Ishikawa (cell line): ENCODE results near the gene C19orf44.

Experiments
- CEBPB ChIP-seq: IDR thresholded peaks from 2 replicates; pipeline ENCODE4 v1.6.1; 2012
- CREB1 ChIP-seq: IDR thresholded peaks from 2 replicates; pipeline ENCODE4 v1.6.1; 2012; ENCODE audit warnings: low read depth
- EGR1 ChIP-seq: IDR thresholded peaks from 2 replicates; pipeline ENCODE4 v1.6.1; 2012
- EP300 ChIP-seq: IDR thresholded peaks from 2 replicates; pipeline ENCODE4 v1.6.1; 2012; ENCODE audit warnings: borderline replicate concordance
- FOXM1 ChIP-seq: IDR thresholded peaks from 2 replicates; pipeline ENCODE4 v1.6.1; 2012; ENCODE audit warnings: low read depth, borderline replicate concordance
- NFIC ChIP-seq: IDR thresholded peaks from 2 replicates; pipeline ENCODE4 v1.6.1; 2012
- RAD21 ChIP-seq: IDR thresholded peaks from 2 replicates; pipeline ENCODE4 v1.6.1; 2012; ENCODE audit warnings: low read depth
- TAF1 ChIP-seq: IDR thresholded peaks from 2 replicates; pipeline ENCODE4 v1.6.1; 2012; ENCODE audit warnings: low read depth, mild to moderate bottlenecking
- TCF12 ChIP-seq: IDR thresholded peaks from 2 replicates; pipeline ENCODE4 v1.6.1; 2012; ENCODE audit warnings: low read depth
- TEAD4 ChIP-seq: IDR thresholded peaks from 2 replicates; pipeline ENCODE4 v1.6.1; 2012
- YY1 ChIP-seq: IDR thresholded peaks from 2 replicates; pipeline ENCODE4 v1.6.1; 2012; ENCODE audit warnings: low read depth
- ZBTB7A ChIP-seq: IDR thresholded peaks from 2 replicates; pipeline ENCODE4 v1.6.1; 2012; ENCODE audit warnings: low read depth
- TF ChIP-seq, protein P1 (sequence below): IDR thresholded peaks from 2 replicates; pipeline ENCODE4 v1.6.1; 2012
- TF ChIP-seq, protein P2 (sequence below): IDR thresholded peaks from 2 replicates; pipeline ENCODE4 v1.6.1; 2012; ENCODE audit warnings: low read depth, mild to moderate bottlenecking
- TF ChIP-seq, protein P3 (sequence below): IDR thresholded peaks from 2 replicates; pipeline ENCODE4 v1.6.1; 2012

The C19orf44 gene

DNA sequence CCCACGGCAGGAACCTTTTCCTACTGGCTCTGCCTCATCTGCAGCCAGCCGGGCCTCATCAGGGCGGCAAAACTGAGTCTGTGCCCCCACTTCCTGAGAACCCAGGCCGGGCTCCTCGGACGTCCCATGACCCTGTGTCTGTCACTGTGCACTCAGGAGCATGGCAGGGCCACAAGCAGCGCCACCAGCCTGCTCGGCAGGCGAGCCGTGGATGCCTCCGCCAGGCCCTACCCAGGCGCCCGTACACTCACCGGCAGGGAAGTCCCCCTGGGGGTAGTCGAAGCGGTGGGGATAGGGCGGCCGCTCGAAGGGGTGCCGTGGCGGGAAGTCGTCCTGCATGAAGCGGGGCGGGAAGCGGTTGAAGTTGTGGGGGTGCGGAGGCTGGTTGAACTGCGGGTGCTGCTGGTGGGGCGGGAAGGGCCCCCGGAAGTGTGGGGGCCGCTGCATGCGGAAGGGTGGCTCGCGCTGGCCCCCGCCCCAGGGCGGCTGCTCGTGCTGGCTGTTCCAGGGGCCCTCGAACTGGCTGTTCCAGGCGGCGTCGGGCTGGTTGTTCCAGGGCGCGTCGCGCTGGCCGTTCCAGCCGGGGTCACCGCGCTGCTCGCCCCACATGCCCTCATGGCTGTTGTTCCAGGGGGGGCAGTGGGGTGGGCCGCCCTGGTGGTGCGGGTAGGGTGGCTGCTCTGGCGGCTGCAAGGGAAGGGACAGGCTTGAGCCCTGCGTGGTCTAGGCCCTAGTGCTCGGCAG lies 29.0 kb downstream of the C19orf44 start:
- no peak for TF ChIP-seq EGR1
- TF ChIP-seq, protein P1, sequence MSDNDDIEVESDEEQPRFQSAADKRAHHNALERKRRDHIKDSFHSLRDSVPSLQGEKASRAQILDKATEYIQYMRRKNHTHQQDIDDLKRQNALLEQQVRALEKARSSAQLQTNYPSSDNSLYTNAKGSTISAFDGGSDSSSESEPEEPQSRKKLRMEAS = no peak
- no peak for TF ChIP-seq TEAD4
- TF ChIP-seq, protein P2, sequence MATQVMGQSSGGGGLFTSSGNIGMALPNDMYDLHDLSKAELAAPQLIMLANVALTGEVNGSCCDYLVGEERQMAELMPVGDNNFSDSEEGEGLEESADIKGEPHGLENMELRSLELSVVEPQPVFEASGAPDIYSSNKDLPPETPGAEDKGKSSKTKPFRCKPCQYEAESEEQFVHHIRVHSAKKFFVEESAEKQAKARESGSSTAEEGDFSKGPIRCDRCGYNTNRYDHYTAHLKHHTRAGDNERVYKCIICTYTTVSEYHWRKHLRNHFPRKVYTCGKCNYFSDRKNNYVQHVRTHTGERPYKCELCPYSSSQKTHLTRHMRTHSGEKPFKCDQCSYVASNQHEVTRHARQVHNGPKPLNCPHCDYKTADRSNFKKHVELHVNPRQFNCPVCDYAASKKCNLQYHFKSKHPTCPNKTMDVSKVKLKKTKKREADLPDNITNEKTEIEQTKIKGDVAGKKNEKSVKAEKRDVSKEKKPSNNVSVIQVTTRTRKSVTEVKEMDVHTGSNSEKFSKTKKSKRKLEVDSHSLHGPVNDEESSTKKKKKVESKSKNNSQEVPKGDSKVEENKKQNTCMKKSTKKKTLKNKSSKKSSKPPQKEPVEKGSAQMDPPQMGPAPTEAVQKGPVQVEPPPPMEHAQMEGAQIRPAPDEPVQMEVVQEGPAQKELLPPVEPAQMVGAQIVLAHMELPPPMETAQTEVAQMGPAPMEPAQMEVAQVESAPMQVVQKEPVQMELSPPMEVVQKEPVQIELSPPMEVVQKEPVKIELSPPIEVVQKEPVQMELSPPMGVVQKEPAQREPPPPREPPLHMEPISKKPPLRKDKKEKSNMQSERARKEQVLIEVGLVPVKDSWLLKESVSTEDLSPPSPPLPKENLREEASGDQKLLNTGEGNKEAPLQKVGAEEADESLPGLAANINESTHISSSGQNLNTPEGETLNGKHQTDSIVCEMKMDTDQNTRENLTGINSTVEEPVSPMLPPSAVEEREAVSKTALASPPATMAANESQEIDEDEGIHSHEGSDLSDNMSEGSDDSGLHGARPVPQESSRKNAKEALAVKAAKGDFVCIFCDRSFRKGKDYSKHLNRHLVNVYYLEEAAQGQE = no peak
- no peak for TF ChIP-seq ZBTB7A
- TF ChIP-seq FOXM1 = no peak
- TF ChIP-seq, protein P3, sequence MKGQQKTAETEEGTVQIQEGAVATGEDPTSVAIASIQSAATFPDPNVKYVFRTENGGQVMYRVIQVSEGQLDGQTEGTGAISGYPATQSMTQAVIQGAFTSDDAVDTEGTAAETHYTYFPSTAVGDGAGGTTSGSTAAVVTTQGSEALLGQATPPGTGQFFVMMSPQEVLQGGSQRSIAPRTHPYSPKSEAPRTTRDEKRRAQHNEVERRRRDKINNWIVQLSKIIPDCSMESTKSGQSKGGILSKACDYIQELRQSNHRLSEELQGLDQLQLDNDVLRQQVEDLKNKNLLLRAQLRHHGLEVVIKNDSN = no peak
- no peak for TF ChIP-seq NFIC
- no peak for TF ChIP-seq CREB1
- no peak for TF ChIP-seq TAF1
- no peak for TF ChIP-seq EP300
- TF ChIP-seq TCF12 = no peak
- TF ChIP-seq RAD21 = no peak
- no peak for TF ChIP-seq CEBPB

DNA sequence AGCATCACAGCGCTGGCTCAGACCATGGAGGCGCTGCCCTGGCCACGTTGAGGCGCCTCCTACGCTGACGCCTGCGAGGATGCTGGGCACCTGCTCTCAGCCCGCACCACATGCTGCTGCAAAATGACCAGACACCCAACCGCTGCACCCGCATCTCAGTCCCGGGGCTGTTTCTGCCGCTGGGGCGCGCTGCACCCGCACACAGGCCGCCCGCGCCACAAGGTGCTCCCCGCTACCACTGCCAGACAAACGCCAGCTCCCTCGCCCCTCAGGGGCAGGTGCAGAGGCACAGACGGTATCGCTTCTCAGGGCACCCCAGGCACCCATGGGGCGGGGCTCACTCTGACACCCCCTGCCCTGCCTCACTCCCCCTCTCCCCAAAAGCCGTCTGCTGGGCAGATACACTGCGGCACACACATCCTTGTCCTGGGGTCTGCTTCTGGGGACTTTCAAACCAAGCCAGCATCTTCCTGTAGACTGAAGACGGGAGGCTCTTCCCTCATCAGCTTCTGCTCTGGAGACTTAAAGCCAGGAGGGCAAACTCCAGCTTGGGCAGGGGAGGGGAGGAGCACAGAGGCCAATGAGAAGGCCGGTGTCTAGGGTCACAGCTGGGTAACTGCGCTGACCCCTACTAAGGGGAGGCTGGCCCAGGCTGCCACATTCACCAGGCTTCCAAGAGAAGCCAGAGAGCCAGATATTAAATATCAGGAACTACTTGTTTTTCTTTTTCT lies 29.7 kb downstream of the C19orf44 start:
- TF ChIP-seq CEBPB = no peak
- TF ChIP-seq, protein P1 = no peak
- no peak for TF ChIP-seq TEAD4
- TF ChIP-seq TCF12 = no peak
- TF ChIP-seq RAD21 = no peak
- TF ChIP-seq ZBTB7A = no peak
- TF ChIP-seq FOXM1 = no peak
- no peak for TF ChIP-seq CREB1
- no peak for TF ChIP-seq EP300
- no peak for TF ChIP-seq NFIC
- TF ChIP-seq, protein P3 = no peak
- TF ChIP-seq YY1 = no peak
- TF ChIP-seq, protein P2 = no peak
- TF ChIP-seq EGR1 = no peak
- TF ChIP-seq TAF1 = no peak

DNA sequence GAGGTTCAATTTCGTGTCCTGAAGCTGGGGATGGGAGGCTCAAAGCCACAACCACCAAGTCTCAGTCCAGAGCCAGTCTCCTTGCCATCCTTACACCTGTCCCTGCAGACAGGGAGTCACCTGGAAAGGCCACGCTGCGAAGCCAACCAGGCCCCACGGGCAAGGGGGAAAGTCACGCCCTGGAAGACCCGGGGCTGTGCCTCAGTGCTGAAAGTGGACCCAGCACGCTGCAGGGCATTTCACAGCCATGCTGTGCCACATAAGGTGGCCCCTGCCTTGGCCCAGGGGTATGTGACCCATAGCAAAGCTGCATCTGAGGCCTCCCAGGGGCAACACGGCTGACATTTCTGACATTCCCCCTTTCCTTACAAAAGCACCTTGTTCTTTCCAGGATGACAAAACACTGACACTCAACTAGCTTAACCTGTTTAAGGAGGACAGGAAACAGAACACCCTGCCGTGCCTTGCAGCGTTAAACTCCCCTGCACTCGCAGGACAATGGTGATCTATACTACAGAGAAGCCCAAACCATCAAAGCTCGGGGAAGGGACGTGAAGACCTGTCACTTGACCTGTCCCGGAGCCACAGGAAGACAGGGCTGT lies 31.2 kb downstream of the C19orf44 start:
- TF ChIP-seq EGR1 (no peak), TEAD4 (0 out of 2 replicates have a peak, but pooled peaks have one; percentile 32)
- TF ChIP-seq, protein P2 = no peak

DNA sequence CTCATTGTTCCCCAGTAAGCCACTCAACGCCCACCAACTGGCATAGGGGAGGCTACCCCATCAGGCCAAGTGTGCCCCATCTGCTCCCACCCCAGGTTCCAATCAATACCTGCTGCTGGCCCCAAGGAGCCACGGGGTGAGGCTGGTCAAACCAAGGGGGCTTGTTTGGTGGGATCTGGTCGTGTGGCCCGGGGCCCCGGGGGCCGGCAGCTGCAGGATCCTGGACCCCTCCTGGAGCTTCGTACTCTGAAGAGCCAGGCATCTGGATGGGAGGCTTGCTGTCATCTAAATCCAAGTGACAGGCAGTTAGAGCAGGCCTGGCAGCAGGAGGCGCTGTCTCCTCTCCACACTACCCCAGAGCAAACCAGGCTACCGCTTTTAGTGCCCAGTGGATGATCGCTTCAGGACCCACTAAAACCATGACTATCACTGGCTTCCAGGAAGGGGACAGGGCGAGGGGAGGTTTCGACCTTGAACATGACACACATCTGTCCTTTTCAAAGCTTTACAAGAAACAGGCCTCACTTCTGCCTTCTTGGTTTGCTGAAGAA lies 31.9 kb downstream of the C19orf44 start:
- peak; percentile 35 for TF ChIP-seq RAD21
- TF ChIP-seq, protein P2 = no peak
- no peak for TF ChIP-seq YY1
- no peak for TF ChIP-seq FOXM1
- TF ChIP-seq TCF12 = no peak
